NCI-H748 (cell line): ENCODE data around the gene CD68.

Experiments
- DNase-seq: peaks from one replicate; lab custom pipeline; 2025; ENCODE audit not compliant: unreplicated experiment; lab: John Stamatoyannopoulos, UW

CD68 gene

DNA sequence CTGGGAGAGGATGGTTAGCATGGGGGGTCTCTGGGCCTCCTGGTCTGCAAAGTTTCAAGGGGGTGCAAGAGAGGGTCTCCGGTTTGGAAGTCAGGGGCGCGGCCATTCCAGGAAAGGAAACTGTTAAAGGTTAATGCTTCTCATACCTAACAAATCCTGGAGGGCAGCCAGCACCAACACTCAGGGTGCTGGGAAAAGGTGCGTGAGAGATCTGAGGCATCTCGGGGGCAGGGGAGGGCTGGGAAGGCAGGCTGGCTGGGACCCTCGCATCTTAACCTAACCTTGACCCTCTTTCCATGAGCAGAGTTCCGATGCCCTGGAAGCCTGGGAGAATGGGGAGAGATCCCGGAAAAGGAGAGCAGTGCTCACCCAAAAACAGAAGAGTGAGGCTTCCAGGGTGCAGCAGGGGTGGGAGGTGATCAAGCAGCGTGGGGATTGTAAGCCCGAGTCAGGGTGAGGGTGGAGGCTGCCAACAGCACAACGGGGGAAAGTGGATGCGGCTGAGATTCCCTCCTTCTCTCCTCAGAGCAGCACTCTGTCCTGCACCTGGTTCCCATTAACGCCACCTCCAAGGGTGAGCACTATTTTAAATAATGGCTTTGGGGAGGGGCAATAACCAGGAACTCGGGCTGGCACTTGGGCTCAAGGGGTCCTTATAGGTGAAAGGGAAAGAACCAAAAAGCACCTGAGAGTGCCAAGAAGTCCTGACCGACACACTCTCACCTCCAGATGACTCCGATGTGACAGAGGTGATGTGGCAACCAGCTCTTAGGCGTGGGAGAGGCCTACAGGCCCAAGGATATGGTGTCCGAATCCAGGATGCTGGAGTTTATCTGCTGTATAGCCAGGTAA lies 19.9 kb upstream of the CD68 start:
- DNase-seq: no peak

DNA sequence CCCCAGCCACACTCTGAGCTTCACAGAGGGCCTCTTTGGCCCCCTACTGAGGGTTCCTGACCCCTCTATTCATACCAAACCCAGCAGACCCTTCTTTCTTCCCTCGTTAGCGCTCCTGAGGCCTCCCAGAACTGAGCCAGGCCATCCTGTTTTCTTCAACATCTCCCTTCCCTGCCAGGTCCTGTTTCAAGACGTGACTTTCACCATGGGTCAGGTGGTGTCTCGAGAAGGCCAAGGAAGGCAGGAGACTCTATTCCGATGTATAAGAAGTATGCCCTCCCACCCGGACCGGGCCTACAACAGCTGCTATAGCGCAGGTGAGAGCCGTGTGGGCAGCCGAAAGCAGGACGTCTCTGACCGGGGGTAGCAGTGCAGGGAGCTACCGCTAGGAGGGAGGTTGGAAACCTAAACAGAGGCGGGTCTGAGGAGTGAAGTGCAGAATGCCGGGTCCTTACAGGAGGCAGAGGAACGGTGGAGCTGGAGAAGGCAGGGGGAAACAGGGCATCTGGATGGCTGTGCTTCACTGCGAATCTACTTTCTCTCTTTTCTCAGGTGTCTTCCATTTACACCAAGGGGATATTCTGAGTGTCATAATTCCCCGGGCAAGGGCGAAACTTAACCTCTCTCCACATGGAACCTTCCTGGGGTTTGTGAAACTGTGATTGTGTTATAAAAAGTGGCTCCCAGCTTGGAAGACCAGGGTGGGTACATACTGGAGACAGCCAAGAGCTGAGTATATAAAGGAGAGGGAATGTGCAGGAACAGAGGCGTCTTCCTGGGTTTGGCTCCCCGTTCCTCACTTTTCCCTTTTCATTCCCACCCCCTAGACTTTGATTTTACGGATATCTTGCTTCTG lies 19.0 kb upstream of the CD68 start:
- peak; percentile 62 for DNase-seq

DNA sequence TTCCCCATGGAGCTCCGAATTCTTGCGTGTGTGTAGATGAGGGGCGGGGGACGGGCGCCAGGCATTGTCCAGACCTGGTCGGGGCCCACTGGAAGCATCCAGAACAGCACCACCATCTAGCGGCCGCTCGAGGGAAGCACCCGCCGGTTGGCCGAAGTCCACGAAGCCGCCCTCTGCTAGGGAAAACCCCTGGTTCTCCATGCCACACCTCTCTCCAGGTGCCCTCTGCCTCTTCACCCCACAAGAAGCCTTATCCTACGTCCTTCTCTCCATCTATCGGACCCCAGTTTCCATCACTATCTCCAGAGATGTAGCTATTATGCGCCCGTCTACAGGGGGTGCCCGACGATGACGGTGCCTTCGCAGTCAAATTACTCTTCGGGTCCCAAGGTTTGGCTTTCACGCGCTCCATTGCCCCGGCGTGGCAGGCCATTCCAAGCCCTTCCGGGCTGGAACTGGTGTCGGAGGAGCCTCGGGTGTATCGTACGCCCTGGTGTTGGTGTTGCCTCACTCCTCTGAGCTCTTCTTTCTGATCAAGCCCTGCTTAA lies 18.3 kb upstream of the CD68 start:
- peak; percentile 92 for DNase-seq

DNA sequence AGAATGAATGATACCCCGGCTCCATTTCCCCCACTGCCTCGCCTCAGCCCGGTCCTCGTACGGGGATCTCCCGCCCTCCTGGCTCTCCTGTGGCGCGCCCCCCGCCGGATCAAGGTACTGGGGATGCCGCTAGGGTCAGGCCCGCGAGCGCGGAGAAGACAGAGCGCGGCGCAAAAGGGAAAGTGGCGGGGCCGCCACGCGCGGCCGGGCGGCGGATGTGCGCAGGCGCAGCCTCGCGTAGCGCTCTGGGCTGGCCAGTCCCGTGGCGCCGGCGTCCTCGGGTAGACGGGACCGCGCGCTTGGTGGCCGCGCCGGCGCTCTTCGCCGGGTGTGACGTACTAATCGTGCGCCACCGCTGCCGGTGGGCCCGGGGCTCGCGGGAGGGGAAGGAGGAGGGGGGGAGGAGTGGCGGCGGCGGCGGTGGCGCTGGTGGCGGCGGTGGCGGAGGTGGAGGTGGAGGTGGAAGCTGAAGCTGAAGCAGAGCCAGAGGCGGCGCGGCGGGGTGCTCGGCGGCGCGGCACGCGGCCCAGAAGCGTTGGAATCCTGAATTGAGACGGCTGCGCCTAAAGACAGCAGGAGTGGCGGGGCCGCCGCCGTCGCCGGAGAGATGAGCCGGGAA lies 17.7 kb upstream of the CD68 start, which contains the start of gene SENP3:
SENP3 (plus strand) TSS at position 331 of the 619 bp plus-strand sequence. CDS start 1,158 bp downstream, outside the sequence.
- peak; percentile 96 for DNase-seq

DNA sequence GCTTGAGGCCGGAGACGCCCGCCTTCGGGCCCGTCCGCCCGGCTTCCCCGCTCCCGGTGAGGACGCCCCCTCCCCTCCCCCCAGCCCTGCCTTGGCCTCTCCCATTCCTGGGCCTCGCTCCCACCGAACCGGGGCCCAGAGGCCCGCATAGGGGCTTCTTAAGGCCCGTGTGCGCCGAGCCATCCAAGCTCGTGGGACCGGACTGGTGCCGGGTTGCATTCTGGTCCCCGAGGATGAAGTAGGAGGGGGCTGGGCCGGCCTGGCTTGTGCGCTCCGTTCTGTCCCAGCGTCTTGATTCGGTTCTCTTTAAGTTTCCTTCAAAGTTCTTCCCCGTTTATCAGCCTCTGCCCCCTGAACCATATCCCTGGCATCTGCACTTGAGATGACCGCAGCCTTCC lies 17.2 kb upstream of the CD68 start:
- DNase-seq: no peak

DNA sequence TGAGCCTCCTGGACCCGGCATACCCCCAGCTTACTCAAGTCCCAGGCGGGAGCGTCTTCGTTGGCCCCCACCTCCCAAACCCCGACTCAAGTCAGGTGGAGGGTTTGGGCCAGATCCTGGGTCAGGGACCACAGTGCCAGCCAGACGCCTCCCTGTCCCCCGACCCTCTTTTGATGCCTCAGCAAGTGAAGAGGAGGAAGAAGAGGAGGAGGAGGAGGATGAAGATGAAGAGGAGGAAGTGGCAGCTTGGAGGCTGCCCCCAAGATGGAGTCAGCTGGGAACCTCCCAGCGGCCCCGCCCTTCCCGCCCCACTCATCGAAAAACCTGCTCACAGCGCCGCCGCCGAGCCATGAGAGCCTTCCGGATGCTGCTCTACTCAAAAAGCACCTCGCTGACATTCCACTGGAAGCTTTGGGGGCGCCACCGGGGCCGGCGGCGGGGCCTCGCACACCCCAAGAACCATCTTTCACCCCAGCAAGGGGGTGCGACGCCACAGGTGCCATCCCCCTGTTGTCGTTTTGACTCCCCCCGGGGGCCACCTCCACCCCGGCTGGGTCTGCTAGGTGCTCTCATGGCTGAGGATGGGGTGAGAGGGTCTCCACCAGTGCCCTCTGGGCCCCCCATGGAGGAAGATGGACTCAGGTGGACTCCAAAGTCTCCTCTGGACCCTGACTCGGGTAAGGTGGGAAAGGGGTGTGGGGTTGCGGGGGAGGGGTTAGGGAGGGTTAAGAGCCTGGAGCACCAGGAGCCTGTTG lies 16.1 kb upstream of the CD68 start:
- no peak for DNase-seq

DNA sequence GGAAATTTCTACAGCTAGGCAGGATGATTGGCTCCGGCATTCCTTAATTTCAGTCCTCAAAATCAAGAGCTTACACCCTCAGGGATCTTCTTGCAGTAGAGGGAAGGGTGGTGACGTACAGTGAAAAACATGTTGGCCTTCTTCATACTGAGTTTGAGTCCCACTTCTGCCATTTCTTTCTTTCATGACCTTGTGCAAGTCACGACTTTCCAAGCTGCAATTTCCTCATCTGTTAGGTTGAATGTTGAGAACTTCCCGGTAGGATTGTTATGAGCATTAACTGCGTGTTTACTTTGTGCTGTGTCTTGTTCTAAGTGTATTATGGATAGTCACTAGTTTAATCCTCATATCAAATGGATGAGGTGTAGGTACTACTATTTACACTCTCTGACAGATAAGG lies 9.9 kb upstream of the CD68 start:
- DNase-seq: no peak

DNA sequence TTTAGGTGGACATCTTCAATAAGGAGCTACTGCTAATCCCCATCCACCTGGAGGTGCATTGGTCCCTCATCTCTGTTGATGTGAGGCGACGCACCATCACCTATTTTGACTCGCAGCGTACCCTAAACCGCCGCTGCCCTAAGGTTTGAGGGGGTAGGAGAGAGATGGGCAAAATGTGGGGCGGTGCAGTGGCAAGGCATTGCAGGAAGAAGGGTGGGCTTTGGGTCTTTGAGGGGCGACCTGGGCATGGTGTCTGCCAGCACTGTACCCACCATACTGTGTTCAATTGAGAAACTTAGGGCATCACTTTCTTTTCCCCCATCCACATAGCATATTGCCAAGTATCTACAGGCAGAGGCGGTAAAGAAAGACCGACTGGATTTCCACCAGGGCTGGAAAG lies 9.1 kb upstream of the CD68 start:
- no peak for DNase-seq

DNA sequence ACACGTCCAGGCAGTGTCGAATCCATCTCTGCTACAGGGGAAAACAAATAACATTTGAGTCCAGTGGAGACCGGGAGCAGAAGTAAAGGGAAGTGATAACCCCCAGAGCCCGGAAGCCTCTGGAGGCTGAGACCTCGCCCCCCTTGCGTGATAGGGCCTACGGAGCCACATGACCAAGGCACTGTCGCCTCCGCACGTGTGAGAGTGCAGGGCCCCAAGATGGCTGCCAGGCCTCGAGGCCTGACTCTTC lies 7.2 kb upstream of the CD68 start:
- no peak for DNase-seq

DNA sequence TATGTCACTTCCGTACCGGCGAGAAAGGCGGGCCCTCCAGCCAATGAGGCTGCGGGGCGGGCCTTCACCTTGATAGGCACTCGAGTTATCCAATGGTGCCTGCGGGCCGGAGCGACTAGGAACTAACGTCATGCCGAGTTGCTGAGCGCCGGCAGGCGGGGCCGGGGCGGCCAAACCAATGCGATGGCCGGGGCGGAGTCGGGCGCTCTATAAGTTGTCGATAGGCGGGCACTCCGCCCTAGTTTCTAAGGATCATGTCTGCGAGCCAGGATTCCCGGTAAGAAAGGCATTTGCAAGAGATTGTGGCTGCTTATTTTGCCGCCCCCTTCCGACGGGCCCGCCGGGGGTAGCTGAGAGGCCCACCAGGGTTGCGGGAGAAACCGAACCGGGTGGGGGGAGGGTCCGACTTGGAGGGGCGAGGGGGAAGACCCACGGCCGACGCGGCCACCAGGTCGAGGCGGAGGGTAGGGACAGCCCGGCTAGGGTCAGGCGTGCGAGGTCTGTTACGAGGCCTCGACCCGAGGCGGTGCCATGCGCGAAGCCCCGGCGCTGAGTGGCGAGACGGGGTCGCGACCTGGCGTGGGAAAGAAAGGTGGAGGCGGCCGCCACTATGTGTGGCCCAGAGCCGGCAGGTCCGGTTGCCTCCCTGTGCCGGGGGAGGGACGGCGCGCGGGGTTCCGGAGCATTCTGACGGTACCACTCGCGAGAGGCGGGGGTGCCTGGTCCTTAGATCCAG lies 6.7 kb upstream of the CD68 start:
- DNase-seq: peak; percentile 100

DNA sequence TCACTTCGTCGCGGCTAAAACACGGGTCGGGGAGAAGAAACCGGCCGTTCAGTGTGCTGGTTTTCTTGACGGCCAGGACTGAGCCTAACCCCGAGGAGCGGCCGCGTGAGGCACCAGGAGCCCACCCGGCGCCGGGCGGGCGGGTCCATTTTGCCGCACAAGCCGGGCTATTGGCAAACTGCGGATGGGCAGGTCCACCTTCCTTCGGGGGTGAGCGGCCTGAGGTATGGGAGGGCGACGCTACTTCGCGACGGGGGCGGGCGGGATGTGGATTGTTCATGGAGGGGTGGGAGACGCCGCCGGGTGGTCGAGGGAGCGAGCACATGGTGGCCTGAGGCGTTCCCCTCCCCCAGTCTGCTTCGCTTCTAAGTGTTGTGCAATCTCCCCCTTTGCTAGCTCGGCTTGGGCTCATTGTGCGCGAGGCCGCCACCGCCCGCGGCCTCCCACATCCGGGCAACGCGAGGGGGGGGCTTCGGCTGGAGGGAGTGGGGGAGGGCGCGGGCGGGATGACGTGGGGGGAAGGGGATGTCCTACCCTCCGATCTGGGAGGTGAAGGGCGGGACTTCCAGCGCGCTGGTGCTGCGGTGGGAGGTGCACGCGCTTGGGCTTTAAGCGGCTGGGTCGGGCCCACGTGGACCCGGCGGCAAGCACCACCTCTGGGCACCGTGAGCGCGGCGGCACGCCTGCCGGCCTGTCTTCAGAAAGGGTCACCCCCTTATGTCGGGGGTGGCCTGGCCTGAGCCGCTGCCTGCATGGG lies 5.9 kb upstream of the CD68 start:
- peak; percentile 95 for DNase-seq

DNA sequence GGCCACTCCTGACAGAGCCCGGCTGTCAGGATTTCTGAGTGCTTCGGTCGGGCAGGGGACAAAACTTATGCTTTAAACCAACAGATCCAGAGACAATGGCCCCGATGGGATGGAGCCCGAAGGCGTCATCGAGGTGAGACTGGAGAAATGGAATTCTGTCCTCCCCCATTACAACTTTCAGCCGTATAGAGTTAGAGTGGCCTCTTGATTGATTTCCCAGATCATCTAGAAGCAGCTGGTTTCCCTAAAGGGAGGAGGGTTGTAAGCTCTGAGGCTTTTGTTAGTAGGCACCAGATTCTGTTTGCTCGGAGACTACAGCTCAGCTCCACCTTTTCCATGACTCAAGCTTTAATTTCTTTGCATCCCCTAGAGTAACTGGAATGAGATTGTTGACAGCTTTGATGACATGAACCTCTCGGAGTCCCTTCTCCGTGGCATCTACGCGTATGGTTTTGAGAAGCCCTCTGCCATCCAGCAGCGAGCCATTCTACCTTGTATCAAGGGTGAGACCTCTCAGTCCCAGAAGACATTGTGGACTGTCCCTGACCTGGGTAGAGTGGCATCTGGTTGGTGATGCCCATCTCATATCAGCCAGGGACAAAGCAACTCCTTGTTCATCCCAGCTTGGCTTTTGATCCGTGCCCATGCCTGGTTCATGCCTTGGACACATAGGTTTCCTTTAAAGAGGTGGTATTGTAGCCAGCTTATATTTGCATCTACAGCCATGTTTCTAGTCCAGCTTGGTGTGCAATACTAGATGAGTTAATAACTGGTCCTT lies 5.1 kb upstream of the CD68 start:
- no peak for DNase-seq

DNA sequence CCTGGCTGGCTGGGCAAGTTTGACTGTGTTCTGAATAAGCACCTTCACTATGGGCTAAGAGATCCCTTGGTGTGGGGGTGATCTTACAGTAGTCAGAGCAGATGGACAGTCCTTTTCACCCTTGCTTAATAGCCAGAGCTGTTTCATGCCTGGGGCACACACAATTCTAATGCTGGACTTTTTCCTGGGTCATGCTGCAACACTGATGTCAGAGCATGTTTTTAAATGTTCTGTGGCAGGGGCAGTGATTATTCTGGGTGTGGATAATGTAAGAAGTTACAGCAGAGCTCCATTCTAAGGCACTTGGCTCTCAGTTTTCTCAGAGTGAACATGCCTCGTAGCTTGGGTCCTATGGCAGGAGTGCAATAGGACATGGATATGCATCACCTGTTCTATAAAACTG lies 4.0 kb upstream of the CD68 start:
- DNase-seq: no peak

DNA sequence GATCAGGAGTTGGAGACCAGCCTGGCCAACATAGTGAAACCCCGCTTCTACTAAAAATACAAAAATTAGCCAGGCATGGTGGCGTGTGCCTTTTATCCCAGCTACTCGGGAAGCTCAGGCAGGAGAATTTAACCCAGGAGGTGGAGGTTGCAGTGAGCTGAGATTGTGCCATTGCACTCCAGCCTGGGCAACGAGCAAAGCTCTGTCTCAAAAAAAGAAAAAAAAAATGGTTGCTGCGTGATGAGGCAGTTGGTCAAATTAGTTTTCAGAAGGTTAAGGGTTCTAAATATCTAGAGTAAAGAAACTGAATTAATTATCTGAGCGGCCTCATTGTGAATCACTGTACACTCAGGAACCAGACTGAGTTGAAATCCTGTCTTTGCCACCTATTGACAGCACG lies 3.5 kb upstream of the CD68 start:
- DNase-seq: no peak

DNA sequence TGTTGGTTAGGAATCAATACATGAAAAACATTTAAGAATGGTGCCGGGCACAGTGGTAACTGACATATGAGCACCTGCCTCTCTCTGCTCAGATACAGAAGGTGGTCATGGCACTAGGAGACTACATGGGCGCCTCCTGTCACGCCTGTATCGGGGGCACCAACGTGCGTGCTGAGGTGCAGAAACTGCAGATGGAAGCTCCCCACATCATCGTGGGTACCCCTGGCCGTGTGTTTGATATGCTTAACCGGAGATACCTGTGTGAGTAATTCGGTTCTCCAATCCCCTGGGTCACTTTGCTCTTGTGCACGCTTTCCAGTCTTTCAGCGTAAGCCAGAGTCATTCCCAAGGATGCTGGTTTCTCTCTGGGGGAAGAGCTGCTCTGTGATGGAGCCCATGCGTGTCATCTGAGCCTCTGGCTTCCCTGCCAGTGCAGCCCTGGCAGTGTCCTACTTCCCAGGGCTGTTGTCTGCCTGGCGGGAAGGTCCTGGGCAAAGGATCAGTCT lies 3.0 kb upstream of the CD68 start:
- DNase-seq: no peak

DNA sequence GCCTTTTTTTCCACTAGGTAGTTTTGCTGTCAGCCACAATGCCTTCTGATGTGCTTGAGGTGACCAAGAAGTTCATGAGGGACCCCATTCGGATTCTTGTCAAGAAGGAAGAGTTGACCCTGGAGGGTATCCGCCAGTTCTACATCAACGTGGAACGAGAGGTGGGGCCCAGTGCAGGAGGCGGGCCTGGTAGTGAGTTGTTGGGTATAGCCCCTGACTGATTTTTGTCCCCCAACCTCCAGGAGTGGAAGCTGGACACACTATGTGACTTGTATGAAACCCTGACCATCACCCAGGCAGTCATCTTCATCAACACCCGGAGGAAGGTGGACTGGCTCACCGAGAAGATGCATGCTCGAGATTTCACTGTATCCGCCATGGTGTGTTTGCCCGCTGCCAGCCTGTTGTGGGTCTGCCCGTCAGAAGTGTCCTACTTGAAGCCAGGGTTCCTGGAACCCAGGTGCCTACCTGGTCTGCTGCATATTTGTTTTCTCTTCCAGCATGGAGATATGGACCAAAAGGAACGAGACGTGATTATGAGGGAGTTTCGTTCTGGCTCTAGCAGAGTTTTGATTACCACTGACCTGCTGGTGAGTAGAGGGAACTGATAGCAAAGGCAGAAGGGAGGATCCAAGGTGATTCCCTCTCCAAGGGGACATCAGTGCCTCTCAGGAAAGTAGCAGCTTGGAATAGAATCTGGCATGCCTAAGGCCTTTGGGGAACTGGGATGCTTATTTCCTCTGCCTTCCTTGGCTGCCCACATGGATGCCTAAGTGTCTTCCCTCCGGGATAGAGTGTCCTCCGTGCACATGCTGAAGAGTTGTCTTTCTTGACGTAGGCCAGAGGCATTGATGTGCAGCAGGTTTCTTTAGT lies 1.9 kb upstream of the CD68 start:
- DNase-seq: no peak

DNA sequence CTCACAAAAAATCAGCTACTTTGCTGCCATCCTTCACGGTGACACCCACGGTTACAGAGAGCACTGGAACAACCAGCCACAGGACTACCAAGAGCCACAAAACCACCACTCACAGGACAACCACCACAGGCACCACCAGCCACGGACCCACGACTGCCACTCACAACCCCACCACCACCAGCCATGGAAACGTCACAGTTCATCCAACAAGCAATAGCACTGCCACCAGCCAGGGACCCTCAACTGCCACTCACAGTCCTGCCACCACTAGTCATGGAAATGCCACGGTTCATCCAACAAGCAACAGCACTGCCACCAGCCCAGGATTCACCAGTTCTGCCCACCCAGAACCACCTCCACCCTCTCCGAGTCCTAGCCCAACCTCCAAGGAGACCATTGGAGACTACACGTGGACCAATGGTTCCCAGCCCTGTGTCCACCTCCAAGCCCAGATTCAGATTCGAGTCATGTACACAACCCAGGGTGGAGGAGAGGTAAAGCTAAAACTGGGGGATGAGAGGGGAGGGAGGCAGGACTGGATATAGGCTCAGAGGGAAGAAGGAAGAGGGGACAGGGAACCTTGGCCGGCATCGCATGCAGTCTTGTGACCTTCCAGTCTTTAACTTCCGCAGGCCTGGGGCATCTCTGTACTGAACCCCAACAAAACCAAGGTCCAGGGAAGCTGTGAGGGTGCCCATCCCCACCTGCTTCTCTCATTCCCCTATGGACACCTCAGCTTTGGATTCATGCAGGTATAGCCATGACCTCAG lies 581 bp downstream of the CD68 start:
- DNase-seq: no peak
